ENCODE results near the gene CDC16.

The CDC16 gene

GRCh38 chr13:114204894-114205293 is 29.8 kb upstream of the CDC16 start:
- H3K4me1 ChIP-seq, result peaks cover 5% of the 10 kb centered on the region; the same call in 1 of the 2 replicates
- no peaks in the 10 kb centered on the region for H3K36me3 ChIP-seq
- TF ChIP-seq Cebpa-rat (IDR thresholded peaks at IDR 0.05), result no peak
- no peak overlapping the region for H3K9ac ChIP-seq
- no peaks in the 10 kb centered on the region for H3K27me3 ChIP-seq
- no peaks in the 10 kb centered on the region for H4K20me1 ChIP-seq
- H3K4me2 ChIP-seq, result no peak overlapping the region
- no peak overlapping the region for H3K4me3 ChIP-seq
- no peak overlapping the region for H3K27ac ChIP-seq
- H3K9me3 ChIP-seq, result peaks cover 45% of the 10 kb centered on the region

- Histone ChIP-seq H3K4me2 (no peak overlapping the region), H3K4me1 (peaks cover 5% of the 10 kb centered on the region; the same call in 1 of the 2 replicates), H3K9ac (no peak overlapping the region), H3K4me3 (no peak overlapping the region), H3K27ac (no peak overlapping the region), H3K9me3 (peaks cover 29% of the 10 kb centered on the region), H3K36me3 (no peaks in the 10 kb centered on the region), H3K27me3 (no peaks in the 10 kb centered on the region), H4K20me1 (no peaks in the 10 kb centered on the region)
- no peak for TF ChIP-seq Cebpa-rat (IDR thresholded peaks at IDR 0.05)
Observed at GRCh38 chr13:114208134-114208533, 26.6 kb upstream of the CDC16 start.

GRCh38 chr13:114211446-114212157 is 23.1 kb upstream of the CDC16 start:
- TF ChIP-seq Cebpa-rat (IDR thresholded peaks at IDR 0.05), result no peak
- no peaks in the 10 kb centered on the region for H4K20me1 ChIP-seq
- no peak overlapping the region for H3K4me2 ChIP-seq
- no peak overlapping the region for H3K9ac ChIP-seq
- H3K27me3 ChIP-seq, result no peaks in the 10 kb centered on the region
- H3K4me3 ChIP-seq, result no peak overlapping the region
- peaks cover 15% of the 10 kb centered on the region for H3K9me3 ChIP-seq
- H3K36me3 ChIP-seq, result no peaks in the 10 kb centered on the region
- no peak overlapping the region for H3K27ac ChIP-seq
- no peaks in the 10 kb centered on the region for H3K4me1 ChIP-seq

- Histone ChIP-seq H3K36me3 (no peaks in the 10 kb centered on the region), H3K27ac (no peak overlapping the region), H4K20me1 (no peaks in the 10 kb centered on the region), H3K9me3 (peaks cover 10% of the 10 kb centered on the region), H3K9ac (no peak overlapping the region), H3K27me3 (no peaks in the 10 kb centered on the region), H3K4me3 (no peak overlapping the region), H3K4me1 (no peaks in the 10 kb centered on the region), H3K4me2 (no peak overlapping the region)
- TF ChIP-seq Cebpa-rat (IDR thresholded peaks at IDR 0.05), result no peak
Observed at GRCh38 chr13:114212158-114212495, 22.6 kb upstream of the CDC16 start.

- Histone ChIP-seq H3K9me3 (no peaks in the 10 kb centered on the region), H3K4me1 (peaks cover under 1% of the 10 kb centered on the region; the same call in 1 of the 2 replicates), H3K4me3 (no peak overlapping the region), H3K9ac (no peak overlapping the region), H4K20me1 (no peaks in the 10 kb centered on the region), H3K27me3 (no peaks in the 10 kb centered on the region), H3K36me3 (no peaks in the 10 kb centered on the region), H3K4me2 (no peak overlapping the region), H3K27ac (no peak overlapping the region)
- TF ChIP-seq Cebpa-rat (IDR thresholded peaks at IDR 0.05), result no peak
Observed at GRCh38 chr13:114213980-114214379, 20.7 kb upstream of the CDC16 start.

- Histone ChIP-seq H3K27me3 (no peaks in the 10 kb centered on the region), H3K4me1 (peaks cover 22% of the 10 kb centered on the region), H3K4me2 (peak overlapping the region; percentile 43; the same call in 1 of the 2 replicates), H3K27ac (no peak overlapping the region), H3K9ac (no peak overlapping the region), H3K4me3 (no peak overlapping the region), H3K9me3 (no peaks in the 10 kb centered on the region), H4K20me1 (no peaks in the 10 kb centered on the region), H3K36me3 (no peaks in the 10 kb centered on the region)
- no peak for TF ChIP-seq Cebpa-rat (IDR thresholded peaks at IDR 0.05)
Observed at GRCh38 chr13:114219392-114219791, 15.3 kb upstream of the CDC16 start.

GRCh38 chr13:114222461-114222968 is 12.2 kb upstream of the CDC16 start:
- no peak overlapping the region for H3K27ac ChIP-seq
- H3K4me3 ChIP-seq, result no peak overlapping the region
- H3K4me2 ChIP-seq, result peak overlapping the region; percentile 65
- no peak for TF ChIP-seq Cebpa-rat (IDR thresholded peaks at IDR 0.05)
- no peaks in the 10 kb centered on the region for H3K27me3 ChIP-seq
- H3K9me3 ChIP-seq, result no peaks in the 10 kb centered on the region
- H4K20me1 ChIP-seq, result no peaks in the 10 kb centered on the region
- H3K9ac ChIP-seq, result no peak overlapping the region; the same call in 1 of the 2 replicates
- H3K4me1 ChIP-seq, result peaks cover 46% of the 10 kb centered on the region
- no peaks in the 10 kb centered on the region for H3K36me3 ChIP-seq

- Histone ChIP-seq H3K9me3 (no peaks in the 10 kb centered on the region), H4K20me1 (no peaks in the 10 kb centered on the region), H3K9ac (no peak overlapping the region), H3K27ac (no peak overlapping the region), H3K27me3 (no peaks in the 10 kb centered on the region), H3K4me1 (peaks cover 43% of the 10 kb centered on the region), H3K36me3 (no peaks in the 10 kb centered on the region), H3K4me3 (no peak overlapping the region), H3K4me2 (no peak overlapping the region)
- TF ChIP-seq Cebpa-rat (IDR thresholded peaks at IDR 0.05), result no peak
Observed at GRCh38 chr13:114224201-114224600, 10.5 kb upstream of the CDC16 start.

- Histone ChIP-seq H3K36me3 (no peaks in the 10 kb centered on the region), H3K27me3 (no peaks in the 10 kb centered on the region), H3K9me3 (no peaks in the 10 kb centered on the region), H3K27ac (no peak overlapping the region), H3K4me2 (peak overlapping the region; percentile 42), H4K20me1 (no peaks in the 10 kb centered on the region), H3K9ac (no peak overlapping the region), H3K4me1 (peaks cover 37% of the 10 kb centered on the region), H3K4me3 (no peak overlapping the region)
- TF ChIP-seq Cebpa-rat (IDR thresholded peaks at IDR 0.05), result no peak
Observed at GRCh38 chr13:114225610-114226009, 9.1 kb upstream of the CDC16 start.

- Histone ChIP-seq H3K9me3 (no peaks in the 10 kb centered on the region), H3K36me3 (no peaks in the 10 kb centered on the region), H3K4me3 (no peak overlapping the region), H3K27me3 (no peaks in the 10 kb centered on the region), H3K4me1 (peaks cover 37% of the 10 kb centered on the region), H4K20me1 (no peaks in the 10 kb centered on the region), H3K9ac (no peak overlapping the region), H3K27ac (no peak overlapping the region), H3K4me2 (peak overlapping the region; percentile 42)
- no peak for TF ChIP-seq Cebpa-rat (IDR thresholded peaks at IDR 0.05)
Observed at GRCh38 chr13:114226088-114226487, 8.6 kb upstream of the CDC16 start.

Data from BLaER1 (cell line).